ENCODE data around the gene SUCLG2.

DNA sequence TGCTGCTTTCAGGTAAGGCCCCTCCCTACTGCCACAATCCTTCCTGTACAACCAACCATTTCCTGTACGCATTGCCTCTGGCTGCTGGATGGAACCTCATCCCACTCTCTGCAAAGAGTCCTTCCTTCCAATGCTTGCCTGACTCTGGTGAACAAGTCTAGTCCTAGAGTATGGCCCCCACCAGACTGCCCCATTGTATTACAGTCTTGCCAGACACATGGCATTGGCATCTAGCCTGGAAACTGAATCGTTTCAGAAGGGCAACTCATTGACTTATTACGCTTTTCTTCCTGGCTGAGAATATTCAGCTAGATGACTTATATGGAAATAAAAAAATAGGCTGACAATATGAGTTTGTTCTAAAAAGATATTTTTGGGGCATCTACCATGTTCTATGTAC, 170.3 kb downstream of the SUCLG2 start:
- TF ChIP-seq POLR2AphosphoS5 (IDR thresholded peaks at IDR 0.05; ENCODE audit: low read depth, low read length) (no peak), TAF1 (IDR thresholded peaks at IDR 0.05; ENCODE audit: low read depth, low read length) (no peak), POLR2A (IDR thresholded peaks at IDR 0.05; ENCODE audit: low read depth, low read length) (no peak)

All from GM12891 (cell line).